HG03045 (cell line): ENCODE data around the gene TXNDC5.
"Not testable (repeated sequence)": the region's sequence is repeated elsewhere in the genome, so short reads cannot be mapped to it uniquely, and the experiment has no call there.

Experiments used
- ATAC-seq: cut with Tn5 transposase; IDR thresholded peaks from one replicate; pipeline ENCODE4 v1.9.1; 2021; ENCODE audit warnings: mild to moderate bottlenecking, moderate library complexity; ENCODE audit not compliant: unreplicated experiment

The TXNDC5 gene

GRCh38 chr6:7914991-7915789 lies 4.6 kb upstream of the TXNDC5 start:
- ATAC-seq = no peak

GRCh38 chr6:7914311-7914710 lies 3.7 kb upstream of the TXNDC5 start:
- ATAC-seq = no peak

- no peak for ATAC-seq
Measured at GRCh38 chr6:7912736-7913517, 2.3 kb upstream of the TXNDC5 start.

- ATAC-seq = no peak
Measured at GRCh38 chr6:7912024-7912423, 1.4 kb upstream of the TXNDC5 start.

- ATAC-seq = no peak
Measured at GRCh38 chr6:7911345-7911725, 747 bp upstream of the TXNDC5 start.

GRCh38 chr6:7910298-7910653 lies 312 bp downstream of the TXNDC5 start:
- ATAC-seq = no peak

GRCh38 chr6:7909323-7910276 lies 988 bp downstream of the TXNDC5 start:
- peak; percentile 27 for ATAC-seq

GRCh38 chr6:7907159-7907558 lies 3.4 kb downstream of the TXNDC5 start:
- ATAC-seq = no peak

- ATAC-seq = no peak
Measured at GRCh38 chr6:7906741-7907140, 3.8 kb downstream of the TXNDC5 start.

GRCh38 chr6:7905416-7905815 lies 5.2 kb downstream of the TXNDC5 start:
- ATAC-seq = no peak

GRCh38 chr6:7904654-7905319 lies 5.8 kb downstream of the TXNDC5 start:
- no peak for ATAC-seq

- ATAC-seq = no peak
Measured at GRCh38 chr6:7903673-7904072, 6.9 kb downstream of the TXNDC5 start.

GRCh38 chr6:7902867-7903266 lies 7.7 kb downstream of the TXNDC5 start:
- no peak for ATAC-seq

GRCh38 chr6:7902221-7902620 lies 8.4 kb downstream of the TXNDC5 start:
- ATAC-seq = no peak

- no peak for ATAC-seq
Measured at GRCh38 chr6:7901780-7902179, 8.8 kb downstream of the TXNDC5 start.

GRCh38 chr6:7901056-7901455 lies 9.5 kb downstream of the TXNDC5 start:
- no peak for ATAC-seq

- ATAC-seq = no peak
Measured at GRCh38 chr6:7900621-7901020, 10.0 kb downstream of the TXNDC5 start.

- ATAC-seq = no peak
Measured at GRCh38 chr6:7899889-7900213, 10.7 kb downstream of the TXNDC5 start.

GRCh38 chr6:7899101-7899888 lies 11.3 kb downstream of the TXNDC5 start:
- ATAC-seq = no peak

GRCh38 chr6:7898193-7898586 lies 12.4 kb downstream of the TXNDC5 start:
- ATAC-seq = not testable (repeated sequence)
